ENCODE data around the gene CDHR4. TPM values are rescaled to one million over a fixed set of nuclear protein-coding genes. Genes with fewer than 3 reads are reported as not detected.

CDHR4 gene
- total and polyA plus RNA-seq, 2 of the 8 experiments (the other 6 are each of a cell fraction or from before 2014, with no cell fraction given), result 0.50 to 0.60 TPM

GRCh38 chr3:49841126-49841696 lies 41.5 kb upstream of the CDHR4 start:
- Histone ChIP-seq H3K79me1 (ENCODE audit: low read depth, low read length) (no peaks in the 10 kb centered on the region), H2BK15ac (ENCODE audit: low read length) (no peak overlapping the region), H4K91ac (replicated peaks; ENCODE audit: insufficient read length, low read length) (no peak overlapping the region), H3K4ac (replicated peaks; ENCODE audit: insufficient read length, low read depth, low read length) (no peak overlapping the region), H3K27me3 (replicated peaks in 1 of 4; ENCODE audit: control insufficient read depth in 3 of 4, extremely low read depth in 1 of 4, insufficient read depth in 3 of 4, low read length in 3 of 4) (no peaks in the 10 kb centered on the region), H3K23me2 (ENCODE audit: low read depth, low read length) (no peaks in the 10 kb centered on the region), H3K4me2 (ENCODE audit: insufficient read depth in 1 of 2, low read depth in 2 of 2, low read length in 2 of 2) (no peak overlapping the region), H3K27ac (ENCODE audit: low read depth, low read length) (no peak overlapping the region), H4K20me1 (replicated peaks in 1 of 2; ENCODE audit: control insufficient read depth in 1 of 2, insufficient read depth in 2 of 2, low read length in 2 of 2) (peaks cover 0 to 5% of the 10 kb centered on the region in 2 experiments), H3K79me2 (ENCODE audit: control insufficient read depth in 1 of 2, insufficient read depth in 2 of 2, low read length in 2 of 2) (no peaks in the 10 kb centered on the region), H2BK5ac (ENCODE audit: low read depth, low read length) (no peak overlapping the region), H3K9ac (replicated peaks in 1 of 4; ENCODE audit: extremely low read depth in 1 of 4, low read depth in 3 of 4, low read length in 3 of 4) (no peak overlapping the region), H2BK12ac (ENCODE audit: low read depth, low read length) (no peak overlapping the region), H3K9me3 (ENCODE audit: insufficient read depth in 2 of 2, low read depth in 1 of 2, low read length in 1 of 2) (no peaks in the 10 kb centered on the region), H3K18ac (ENCODE audit: extremely low read depth, low read length) (no peak overlapping the region), H2BK120ac (replicated peaks; ENCODE audit: low read depth, low read length) (no peak overlapping the region), H3K14ac (ENCODE audit: insufficient read length) (no peak overlapping the region), H2AFZ (ENCODE audit: low read length) (no peak overlapping the region), H2AK5ac (ENCODE audit: low read depth, low read length) (no peak overlapping the region), H2BK20ac (ENCODE audit: low read length) (no peak overlapping the region), H3K36me3 (ENCODE audit: control insufficient read depth in 2 of 4, insufficient read depth in 4 of 4, low read length in 3 of 4) (peaks cover 4 to 42% (median 39%) of the 10 kb centered on the region in 4 experiments), H3K23ac (ENCODE audit: insufficient read length) (no peak overlapping the region), H4K8ac (ENCODE audit: extremely low read depth, insufficient read depth, low read length) (no peak overlapping the region), H3K4me1 (replicated peaks in 1 of 4; ENCODE audit: control insufficient read depth in 3 of 4, insufficient read depth in 4 of 4, low read length in 3 of 4) (peaks cover 0 to 6% (median 0%) of the 10 kb centered on the region in 4 experiments; a peak in 2 of 7 replicates), H4K5ac (ENCODE audit: insufficient read length, low read depth, low read length) (no peak overlapping the region), H3K56ac (replicated peaks; ENCODE audit: insufficient read length, low read depth, low read length) (no peak overlapping the region), H3K4me3 (ENCODE audit: extremely low read depth in 1 of 4, insufficient read depth in 2 of 4, low read depth in 3 of 4, low read length in 4 of 4) (no peak overlapping the region)
- FAIRE-seq (no peak), DNase-seq (ENCODE audit: low read depth in 1 of 2, low spot score in 2 of 2) (peak; percentile 9 to 66)
- CTCF ChIA-PET (ENCODE audit: partially characterized antibody), result interaction anchor here (0.9 to 15.2 kb wide), 27 partner anchors 9 to 279 kb away, joined by 3 to 306 read pairs (median 8); partner anchors contain the start of genes AMIGO3, CDHR4, INKA1 and IP6K1
- POLR2A ChIA-PET (ENCODE audit: partially characterized antibody), result interaction anchor here (0.7 to 1.8 kb wide), 7 partner anchors 15 to 62 kb away, joined by 3 to 5 read pairs (median 3); partner anchors contain the start of gene TRAIP
- TF ChIP-seq, protein P1, sequence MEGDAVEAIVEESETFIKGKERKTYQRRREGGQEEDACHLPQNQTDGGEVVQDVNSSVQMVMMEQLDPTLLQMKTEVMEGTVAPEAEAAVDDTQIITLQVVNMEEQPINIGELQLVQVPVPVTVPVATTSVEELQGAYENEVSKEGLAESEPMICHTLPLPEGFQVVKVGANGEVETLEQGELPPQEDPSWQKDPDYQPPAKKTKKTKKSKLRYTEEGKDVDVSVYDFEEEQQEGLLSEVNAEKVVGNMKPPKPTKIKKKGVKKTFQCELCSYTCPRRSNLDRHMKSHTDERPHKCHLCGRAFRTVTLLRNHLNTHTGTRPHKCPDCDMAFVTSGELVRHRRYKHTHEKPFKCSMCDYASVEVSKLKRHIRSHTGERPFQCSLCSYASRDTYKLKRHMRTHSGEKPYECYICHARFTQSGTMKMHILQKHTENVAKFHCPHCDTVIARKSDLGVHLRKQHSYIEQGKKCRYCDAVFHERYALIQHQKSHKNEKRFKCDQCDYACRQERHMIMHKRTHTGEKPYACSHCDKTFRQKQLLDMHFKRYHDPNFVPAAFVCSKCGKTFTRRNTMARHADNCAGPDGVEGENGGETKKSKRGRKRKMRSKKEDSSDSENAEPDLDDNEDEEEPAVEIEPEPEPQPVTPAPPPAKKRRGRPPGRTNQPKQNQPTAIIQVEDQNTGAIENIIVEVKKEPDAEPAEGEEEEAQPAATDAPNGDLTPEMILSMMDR (IDR thresholded peaks at IDR 0.05; ENCODE audit: control extremely low read depth in 1 of 3, insufficient read depth in 1 of 3, low read depth in 1 of 3, low read length in 3 of 3), result peak; percentile 67 to 73 (median 70)
- TF ChIP-seq RAD21 (IDR thresholded peaks at IDR 0.05 in 1 of 2, conservative IDR thresholded peaks at IDR 0.05 in 1 of 2; ENCODE audit: low read depth in 2 of 2, low read length in 2 of 2) (peak; percentile 72 to 80), POLR2AphosphoS5 (IDR thresholded peaks at IDR 0.05; ENCODE audit: low read depth, low read length) (no peak)
- TF ChIP-seq, protein P2, sequence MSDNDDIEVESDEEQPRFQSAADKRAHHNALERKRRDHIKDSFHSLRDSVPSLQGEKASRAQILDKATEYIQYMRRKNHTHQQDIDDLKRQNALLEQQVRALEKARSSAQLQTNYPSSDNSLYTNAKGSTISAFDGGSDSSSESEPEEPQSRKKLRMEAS (IDR thresholded peaks at IDR 0.05), result 0 out of 2 replicates have a peak, but pooled peaks have one; percentile 22
